ENCODE measurements around the gene CARD9.

The CARD9 gene

DNA sequence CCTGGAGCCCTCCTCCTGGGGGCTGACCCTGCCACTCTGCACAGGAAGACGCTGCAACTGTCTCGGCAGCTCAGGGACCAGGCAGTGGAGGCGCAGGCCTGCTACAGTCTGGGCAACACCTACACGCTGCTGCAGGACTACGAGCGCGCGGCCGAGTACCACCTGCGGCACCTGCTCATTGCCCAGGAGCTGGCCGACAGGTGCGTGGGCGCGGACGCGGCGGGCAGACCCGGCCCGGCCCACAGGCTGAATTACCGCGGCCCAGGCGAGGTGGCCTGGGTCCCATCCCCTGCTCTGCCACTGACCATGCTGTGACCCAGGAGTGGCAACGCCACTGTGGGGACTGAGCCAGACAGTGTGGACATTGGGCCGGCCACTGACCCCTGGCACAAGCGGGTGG lies 35.0 kb downstream of the CARD9 start:
- Histone ChIP-seq H2BK120ac (ENCODE audit: low read depth, low read length) (no peak overlapping the region), H2BK5ac (ENCODE audit: low read length) (no peak overlapping the region), H3K4me1 (ENCODE audit: control insufficient read depth in 2 of 2, insufficient read depth in 1 of 2, low read depth in 1 of 2, low read length in 2 of 2) (peaks cover 0 to 14% of the 10 kb centered on the region in 2 donors), H4K8ac (ENCODE audit: low read depth, low read length) (no peak overlapping the region), H2BK15ac (ENCODE audit: low read length) (no peak overlapping the region), H2BK12ac (ENCODE audit: low read length) (peak overlapping the region; percentile 46), H3K9me3 (replicated peaks in 1 of 2; ENCODE audit: control insufficient read depth in 2 of 2, insufficient read depth in 1 of 2, low read depth in 1 of 2, low read length in 2 of 2) (no peaks in the 10 kb centered on the region), H3K14ac (ENCODE audit: low read length) (no peak overlapping the region), H3K18ac (ENCODE audit: low read length) (no peak overlapping the region), H3K27ac (replicated peaks; ENCODE audit: low read length) (no peak overlapping the region), H3K23ac (ENCODE audit: low read depth, low read length, poor library complexity) (peak overlapping the region; percentile 65), H4K91ac (ENCODE audit: low read depth, low read length, poor library complexity) (no peak overlapping the region), H2AFZ (ENCODE audit: low read length) (no peak overlapping the region), H3K4ac (ENCODE audit: low read length) (no peak overlapping the region), H2AK5ac (ENCODE audit: low read depth, low read length) (no peak overlapping the region), H3K27me3 (ENCODE audit: control insufficient read depth in 3 of 3, insufficient read depth in 3 of 3, low read depth in 1 of 3, low read length in 3 of 3) (no peaks in the 10 kb centered on the region), H3K9ac (ENCODE audit: low read depth, low read length, poor library complexity) (no peak overlapping the region), H3K4me3 (ENCODE audit: low read length in 2 of 2) (no peak overlapping the region), H3K79me1 (ENCODE audit: low read depth, low read length) (peaks cover 20% of the 10 kb centered on the region), H3K36me3 (replicated peaks in 1 of 2; ENCODE audit: control insufficient read depth in 2 of 2, insufficient read depth in 2 of 2, low read length in 2 of 2) (peaks cover 30 to 74% of the 10 kb centered on the region in 2 donors), H3K4me2 (ENCODE audit: insufficient read depth, low read length, poor library complexity, severe bottlenecking) (no peak overlapping the region)
- DNase-seq (ENCODE audit: low spot score): no peak
- no CpG with 5 or more reads among the region's 25 CpGs for WGBS, 2 donors (ENCODE audit: extremely low coverage in 2 of 2, insufficient read length in 2 of 2, insufficient replicate concordance in 1 of 2)

DNA sequence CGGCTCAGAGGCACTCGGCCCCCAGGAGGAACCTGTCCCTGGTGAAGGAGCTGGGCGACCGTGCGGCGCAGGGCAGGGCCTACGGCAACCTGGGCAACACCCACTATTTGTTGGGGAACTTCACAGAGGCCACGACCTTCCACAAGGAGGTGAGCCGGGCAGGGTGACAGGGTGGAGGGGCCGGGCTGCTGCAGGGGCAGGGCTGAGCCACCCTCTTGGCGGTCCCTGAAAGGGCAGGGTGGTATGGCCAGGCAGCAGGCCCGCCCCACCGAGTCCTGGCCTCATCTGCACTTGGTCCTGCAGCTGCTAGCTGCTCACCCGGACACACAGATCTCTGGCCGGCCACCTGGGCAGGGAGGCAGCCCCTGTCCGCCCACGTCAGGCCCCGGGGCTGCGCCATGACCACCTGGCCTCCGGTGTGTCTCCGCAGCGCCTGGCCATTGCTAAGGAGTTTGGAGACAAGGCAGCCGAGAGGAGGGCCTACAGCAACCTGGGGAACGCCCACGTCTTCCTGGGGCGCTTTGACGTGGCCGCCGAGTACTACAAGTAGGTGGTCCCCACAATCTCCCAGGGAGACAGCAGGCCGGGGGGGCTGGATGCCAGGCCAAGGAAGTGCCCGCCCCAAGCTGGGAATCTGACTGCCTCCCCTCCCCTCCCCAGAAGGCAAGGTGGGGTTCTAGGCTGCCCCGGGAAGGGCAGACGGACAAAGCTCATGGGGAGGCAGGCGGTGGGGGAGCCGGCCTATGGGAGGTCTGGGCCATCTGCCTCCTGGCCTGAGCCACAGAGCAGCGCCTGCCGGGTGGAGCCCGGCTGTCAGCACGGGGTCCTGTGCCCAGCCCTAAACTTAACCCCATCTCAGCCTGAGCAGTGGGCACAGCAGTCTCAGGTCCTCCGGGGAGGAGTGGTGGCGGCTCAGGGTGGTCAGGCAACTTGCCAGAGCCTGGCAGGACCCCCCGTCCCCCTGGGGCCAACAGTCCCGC lies 35.8 kb downstream of the CARD9 start:
- Histone ChIP-seq H2BK12ac (ENCODE audit: low read length) (no peak overlapping the region), H3K27me3 (ENCODE audit: control insufficient read depth in 3 of 3, insufficient read depth in 3 of 3, low read depth in 1 of 3, low read length in 3 of 3) (no peaks in the 10 kb centered on the region), H3K4me3 (ENCODE audit: low read length in 2 of 2) (no peak overlapping the region), H2BK120ac (ENCODE audit: low read depth, low read length) (no peak overlapping the region), H2AFZ (ENCODE audit: low read length) (no peak overlapping the region), H3K79me1 (ENCODE audit: low read depth, low read length) (peaks cover 22% of the 10 kb centered on the region), H3K4me1 (ENCODE audit: control insufficient read depth in 2 of 2, insufficient read depth in 1 of 2, low read depth in 1 of 2, low read length in 2 of 2) (peaks cover 0 to 7% of the 10 kb centered on the region in 2 donors), H3K9me3 (replicated peaks in 1 of 2; ENCODE audit: control insufficient read depth in 2 of 2, insufficient read depth in 1 of 2, low read depth in 1 of 2, low read length in 2 of 2) (no peaks in the 10 kb centered on the region), H3K36me3 (replicated peaks in 1 of 2; ENCODE audit: control insufficient read depth in 2 of 2, insufficient read depth in 2 of 2, low read length in 2 of 2) (peaks cover 28 to 68% of the 10 kb centered on the region in 2 donors), H3K9ac (ENCODE audit: low read depth, low read length, poor library complexity) (no peak overlapping the region), H3K4ac (ENCODE audit: low read length) (no peak overlapping the region), H3K14ac (ENCODE audit: low read length) (no peak overlapping the region), H3K18ac (ENCODE audit: low read length) (no peak overlapping the region), H2BK15ac (ENCODE audit: low read length) (no peak overlapping the region), H3K23ac (ENCODE audit: low read depth, low read length, poor library complexity) (peak overlapping the region; percentile 65), H3K4me2 (ENCODE audit: insufficient read depth, low read length, poor library complexity, severe bottlenecking) (no peak overlapping the region), H4K91ac (ENCODE audit: low read depth, low read length, poor library complexity) (no peak overlapping the region), H2AK5ac (ENCODE audit: low read depth, low read length) (no peak overlapping the region), H2BK5ac (ENCODE audit: low read length) (no peak overlapping the region), H4K8ac (ENCODE audit: low read depth, low read length) (no peak overlapping the region), H3K27ac (replicated peaks; ENCODE audit: low read length) (no peak overlapping the region)
- no peak for DNase-seq (ENCODE audit: low spot score)
- WGBS, 2 donors (ENCODE audit: extremely low coverage in 2 of 2, insufficient read length in 2 of 2, insufficient replicate concordance in 1 of 2): no CpG with 5 or more reads among the region's 43 CpGs

DNA sequence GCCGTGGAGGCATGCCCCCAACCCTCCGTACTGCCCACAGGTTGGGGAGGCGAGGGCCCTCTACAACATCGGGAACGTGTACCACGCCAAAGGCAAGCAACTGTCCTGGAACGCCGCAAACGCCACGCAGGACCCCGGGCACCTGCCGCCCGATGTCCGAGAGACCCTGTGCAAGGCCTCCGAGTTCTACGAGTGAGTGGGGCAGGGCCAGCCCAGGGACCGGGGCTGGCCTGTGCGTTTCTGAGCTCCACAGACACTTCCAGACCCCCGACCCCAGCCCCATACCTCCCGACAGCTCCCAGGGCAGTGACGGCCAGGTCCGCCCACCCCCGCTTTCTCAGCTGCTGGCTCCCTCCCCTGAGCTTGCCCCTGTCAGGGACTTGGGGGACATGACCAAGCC lies 36.6 kb downstream of the CARD9 start:
- H3K18ac ChIP-seq (ENCODE audit: low read length): no peak overlapping the region
- no peak overlapping the region for H3K4me3 ChIP-seq (ENCODE audit: low read length in 2 of 2)
- H2AFZ ChIP-seq (ENCODE audit: low read length): no peak overlapping the region
- no peak for DNase-seq (ENCODE audit: low spot score)
- H2BK15ac ChIP-seq (ENCODE audit: low read length): no peak overlapping the region
- no peak overlapping the region for H2AK5ac ChIP-seq (ENCODE audit: low read depth, low read length)
- no peak overlapping the region for H4K91ac ChIP-seq (ENCODE audit: low read depth, low read length, poor library complexity)
- WGBS, 2 donors (ENCODE audit: extremely low coverage in 2 of 2, insufficient read length in 2 of 2, insufficient replicate concordance in 1 of 2): no CpG with 5 or more reads among the region's 23 CpGs
- no peak overlapping the region for H3K4me2 ChIP-seq (ENCODE audit: insufficient read depth, low read length, poor library complexity, severe bottlenecking)
- no peak overlapping the region for H2BK5ac ChIP-seq (ENCODE audit: low read length)
- H3K36me3 ChIP-seq (replicated peaks in 1 of 2; ENCODE audit: control insufficient read depth in 2 of 2, insufficient read depth in 2 of 2, low read length in 2 of 2): peaks cover 31 to 73% of the 10 kb centered on the region in 2 donors
- no peaks in the 10 kb centered on the region for H3K27me3 ChIP-seq (ENCODE audit: control insufficient read depth in 3 of 3, insufficient read depth in 3 of 3, low read depth in 1 of 3, low read length in 3 of 3)
- H3K23ac ChIP-seq (ENCODE audit: low read depth, low read length, poor library complexity): no peak overlapping the region
- no peak overlapping the region for H2BK120ac ChIP-seq (ENCODE audit: low read depth, low read length)
- peaks cover 0 to 2% of the 10 kb centered on the region in 2 donors for H3K4me1 ChIP-seq (ENCODE audit: control insufficient read depth in 2 of 2, insufficient read depth in 1 of 2, low read depth in 1 of 2, low read length in 2 of 2)
- H4K8ac ChIP-seq (ENCODE audit: low read depth, low read length): no peak overlapping the region
- H3K9ac ChIP-seq (ENCODE audit: low read depth, low read length, poor library complexity): peak overlapping the region; percentile 44
- H3K79me1 ChIP-seq (ENCODE audit: low read depth, low read length): peaks cover 27% of the 10 kb centered on the region
- H3K9me3 ChIP-seq (replicated peaks in 1 of 2; ENCODE audit: control insufficient read depth in 2 of 2, insufficient read depth in 1 of 2, low read depth in 1 of 2, low read length in 2 of 2): no peaks in the 10 kb centered on the region
- no peak overlapping the region for H3K4ac ChIP-seq (ENCODE audit: low read length)
- H2BK12ac ChIP-seq (ENCODE audit: low read length): no peak overlapping the region
- H3K14ac ChIP-seq (ENCODE audit: low read length): no peak overlapping the region
- no peak overlapping the region for H3K27ac ChIP-seq (replicated peaks; ENCODE audit: low read length)

DNA sequence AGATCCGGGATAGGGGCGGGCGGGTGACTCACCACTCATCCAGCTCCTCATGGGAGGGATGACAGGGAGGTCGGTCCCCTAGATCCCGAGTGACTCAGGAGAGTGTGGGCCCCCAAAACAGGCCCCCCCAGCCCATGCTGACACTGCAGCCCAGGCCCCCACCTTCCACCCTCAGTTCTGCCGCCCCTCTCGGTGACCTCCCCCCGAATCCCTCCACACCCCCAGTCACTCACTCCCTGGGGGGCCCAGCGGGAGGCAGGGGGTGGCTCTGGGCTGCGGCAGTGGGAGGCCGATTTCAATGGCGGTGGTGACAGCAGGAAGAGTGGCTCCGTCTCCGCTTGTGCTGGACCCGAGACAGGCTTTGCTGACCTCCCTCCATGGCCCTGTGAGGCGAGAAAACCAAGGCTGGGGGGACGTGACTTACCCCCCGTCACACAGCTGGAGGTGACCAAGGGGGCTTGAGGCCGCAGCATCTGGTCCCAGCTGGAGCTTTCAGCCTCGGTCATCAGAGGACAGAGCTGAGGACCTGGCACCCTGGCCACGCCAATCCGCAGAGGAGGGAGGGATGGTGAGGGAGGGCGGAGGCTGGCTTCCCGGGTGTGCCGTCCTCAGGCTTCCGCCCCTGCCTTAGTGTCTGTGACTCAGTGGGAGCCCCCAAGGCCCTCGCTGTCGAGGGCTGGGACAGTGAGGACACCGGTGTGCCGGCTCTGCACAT lies 37.2 kb downstream of the CARD9 start:
- no peak overlapping the region for H3K14ac ChIP-seq (ENCODE audit: low read length)
- no peak overlapping the region for H2BK12ac ChIP-seq (ENCODE audit: low read length)
- no peak overlapping the region for H3K18ac ChIP-seq (ENCODE audit: low read length)
- H3K23ac ChIP-seq (ENCODE audit: low read depth, low read length, poor library complexity): peak overlapping the region; percentile 55
- H2AK5ac ChIP-seq (ENCODE audit: low read depth, low read length): no peak overlapping the region
- no peak for DNase-seq (ENCODE audit: low spot score)
- peaks cover 29 to 68% of the 10 kb centered on the region in 2 donors for H3K36me3 ChIP-seq (replicated peaks in 1 of 2; ENCODE audit: control insufficient read depth in 2 of 2, insufficient read depth in 2 of 2, low read length in 2 of 2)
- H3K27me3 ChIP-seq (ENCODE audit: control insufficient read depth in 3 of 3, insufficient read depth in 3 of 3, low read depth in 1 of 3, low read length in 3 of 3): no peaks in the 10 kb centered on the region
- H4K8ac ChIP-seq (ENCODE audit: low read depth, low read length): no peak overlapping the region
- H2AFZ ChIP-seq (ENCODE audit: low read length): no peak overlapping the region
- no peak overlapping the region for H3K27ac ChIP-seq (replicated peaks; ENCODE audit: low read length)
- WGBS, 2 donors (ENCODE audit: extremely low coverage in 2 of 2, insufficient read length in 2 of 2, insufficient replicate concordance in 1 of 2): no CpG with 5 or more reads among the region's 30 CpGs
- no peaks in the 10 kb centered on the region for H3K4me1 ChIP-seq (ENCODE audit: control insufficient read depth in 2 of 2, insufficient read depth in 1 of 2, low read depth in 1 of 2, low read length in 2 of 2)
- no peak overlapping the region for H4K91ac ChIP-seq (ENCODE audit: low read depth, low read length, poor library complexity)
- no peak overlapping the region for H2BK15ac ChIP-seq (ENCODE audit: low read length)
- H3K4me2 ChIP-seq (ENCODE audit: insufficient read depth, low read length, poor library complexity, severe bottlenecking): no peak overlapping the region
- no peak overlapping the region for H3K4ac ChIP-seq (ENCODE audit: low read length)
- peaks cover 29% of the 10 kb centered on the region for H3K79me1 ChIP-seq (ENCODE audit: low read depth, low read length)
- no peaks in the 10 kb centered on the region for H3K9me3 ChIP-seq (replicated peaks in 1 of 2; ENCODE audit: control insufficient read depth in 2 of 2, insufficient read depth in 1 of 2, low read depth in 1 of 2, low read length in 2 of 2)
- H3K9ac ChIP-seq (ENCODE audit: low read depth, low read length, poor library complexity): peak overlapping the region; percentile 44
- H2BK5ac ChIP-seq (ENCODE audit: low read length): no peak overlapping the region
- H2BK120ac ChIP-seq (ENCODE audit: low read depth, low read length): no peak overlapping the region
- H3K4me3 ChIP-seq (ENCODE audit: low read length in 2 of 2): no peak overlapping the region
